AG04450 (cell line): ENCODE data around the gene WDR64. TPM values are rescaled to one million over a fixed set of nuclear protein-coding genes. Genes with fewer than 3 reads are reported as not detected.

Experiments used
- CTCF ChIA-PET: fragments of 300-600, 350-600 bp; formaldehyde crosslinking; extraction: SDS; loops from one replicate; lab custom pipeline; 2022; ENCODE audit warnings: antibody characterized with exemption, inconsistent platforms; lab: Charles Lee
- POLR2A ChIA-PET: fragments of 350-600 bp; formaldehyde crosslinking; extraction: SDS; loops from one replicate; lab custom pipeline; 2021; ENCODE audit warnings: antibody characterized with exemption, inconsistent platforms; lab: Yijun Ruan, JAX
- DNase-seq: peaks from one replicate; pipeline ENCODE4 v3.0.0-alpha.2; 2011; ENCODE audit warnings: low read depth, low spot score
- H3K27ac ChIP-seq: one replicate; pipeline ENCODE4 v1.5.1; 2012; ENCODE audit warnings: low read depth, low read length, control low read depth
- H3K27me3 ChIP-seq: one replicate; pipeline ENCODE4 v1.6.0; 2012; ENCODE audit warnings: low read length; ENCODE audit not compliant: control insufficient read depth, insufficient read depth
- H3K4me3 ChIP-seq: 2 replicates; pipeline ENCODE4 v1.5.1; 2011; ENCODE audit warnings: mild to moderate bottlenecking, low read depth, low read length, control low read depth
- H3K9me3 ChIP-seq: 2 replicates; pipeline ENCODE4 v1.5.1; 2012; ENCODE audit warnings: low read length; ENCODE audit not compliant: control insufficient read depth, insufficient read depth
- CTCF ChIP-seq: IDR thresholded peaks from 2 replicates; pipeline ENCODE4 v1.5.1; 2011; ENCODE audit warnings: low read depth, low read length, control low read depth, inconsistent platforms
- polyA plus RNA-seq: library from polyadenylated mRNA; depleted of rRNA; stranded (reverse); fragments of >200 nt; gene quantifications from 2 replicates; pipeline ENCODE4 v1.2.3, GENCODE V29; 2011

WDR64 gene
- polyA plus RNA-seq, 1 experiment = not detected

- Histone ChIP-seq H3K4me3 (no peak overlapping the region), H3K27me3 (no peaks in the 10 kb centered on the region), H3K9me3 (no peaks in the 10 kb centered on the region), H3K27ac (no peak overlapping the region)
- TF ChIP-seq CTCF = no peak
- ChIA-PET POLR2A (no interaction called here), CTCF (no interaction called here)
- no peak for DNase-seq
Measured at GRCh38 chr1:241660424-241660972, 8.4 kb downstream of the WDR64 start.

- no peaks in the 10 kb centered on the region for H3K27me3 ChIP-seq
- TF ChIP-seq CTCF = no peak
- CTCF ChIA-PET = interaction anchor here (1.2 kb wide), 1 partner anchor 18 kb away, joined by 3 read pairs; no protein-coding TSS in a partner anchor
Measured at GRCh38 chr1:241666419-241666818, 14.3 kb downstream of the WDR64 start.

GRCh38 chr1:241672301-241672700, 20.2 kb downstream of the WDR64 start:
- DNase-seq = no peak
- ChIA-PET CTCF (no interaction called here), POLR2A (no interaction called here)
- no peak for TF ChIP-seq CTCF
- H3K27me3 ChIP-seq = no peaks in the 10 kb centered on the region
- H3K9me3 ChIP-seq = no peaks in the 10 kb centered on the region
- H3K4me3 ChIP-seq = no peak overlapping the region
- no peak overlapping the region for H3K27ac ChIP-seq

More at GRCh38 chr1:241666419-241666818, 14.3 kb downstream of the WDR64 start:
- POLR2A ChIA-PET = no interaction called here
- H3K9me3 ChIP-seq = no peaks in the 10 kb centered on the region
- H3K4me3 ChIP-seq = no peak overlapping the region
- no peak overlapping the region for H3K27ac ChIP-seq
- no peak for DNase-seq

GRCh38 chr1:241674805-241675384, 22.8 kb downstream of the WDR64 start:
- ChIA-PET CTCF (interaction anchor here (0.6 kb wide), 1 partner anchor 116 kb away, joined by 3 read pairs; no protein-coding TSS in a partner anchor), POLR2A (interaction anchor here (0.9 kb wide), 1 partner anchor 23 kb away, joined by 4 read pairs; no protein-coding TSS in a partner anchor)
- TF ChIP-seq CTCF = no peak
- H3K27me3 ChIP-seq = no peaks in the 10 kb centered on the region
- no peak overlapping the region for H3K4me3 ChIP-seq
- no peak overlapping the region for H3K27ac ChIP-seq
- DNase-seq = no peak
- H3K9me3 ChIP-seq = no peaks in the 10 kb centered on the region

GRCh38 chr1:241675983-241676382, 23.9 kb downstream of the WDR64 start:
- ChIA-PET POLR2A (no interaction called here), CTCF (no interaction called here)
- no peak overlapping the region for H3K27ac ChIP-seq
- no peak for TF ChIP-seq CTCF
- no peaks in the 10 kb centered on the region for H3K9me3 ChIP-seq
- H3K27me3 ChIP-seq = no peaks in the 10 kb centered on the region
- H3K4me3 ChIP-seq = no peak overlapping the region
- DNase-seq = no peak
